NOMO-1 treated with DMSO at 0.1 percent for 48 hours (cell line): ENCODE measurements around the gene DFFA.
"Not testable (repeated sequence)": the region's sequence is repeated elsewhere in the genome, so short reads cannot be mapped to it uniquely, and the experiment has no call there.

Source experiments
- DNase-seq: peaks from one replicate; lab custom pipeline; 2025; ENCODE audit not compliant: unreplicated experiment; lab: John Stamatoyannopoulos, UW

Gene DFFA

GRCh38 chr1:10430216-10431069 is 41.9 kb downstream of the DFFA start, which contains the start of gene CENPS:
Gene CENPS (plus strand): TSS chr1:10430433. CDS start chr1:10430518, 85 bp downstream.
- peak; percentile 73 for DNase-seq

DNA sequence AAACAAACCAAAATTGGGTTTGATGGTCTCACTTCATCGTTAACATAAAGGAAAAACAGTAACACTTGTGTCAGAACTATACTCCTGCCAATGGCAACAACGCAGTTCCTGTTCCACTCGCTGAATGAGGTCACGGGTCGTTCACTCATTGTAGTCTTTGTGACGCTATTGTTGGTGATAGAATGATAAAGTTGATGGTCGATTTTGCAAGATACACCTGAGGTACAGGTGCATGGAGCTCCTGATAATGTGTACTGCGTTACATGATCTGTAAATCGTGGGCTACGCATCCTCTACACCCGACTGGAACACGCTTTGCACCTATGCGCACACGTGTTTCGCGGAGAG is 42.5 kb downstream of the DFFA start:
- DNase-seq: peak; percentile 30

DNA sequence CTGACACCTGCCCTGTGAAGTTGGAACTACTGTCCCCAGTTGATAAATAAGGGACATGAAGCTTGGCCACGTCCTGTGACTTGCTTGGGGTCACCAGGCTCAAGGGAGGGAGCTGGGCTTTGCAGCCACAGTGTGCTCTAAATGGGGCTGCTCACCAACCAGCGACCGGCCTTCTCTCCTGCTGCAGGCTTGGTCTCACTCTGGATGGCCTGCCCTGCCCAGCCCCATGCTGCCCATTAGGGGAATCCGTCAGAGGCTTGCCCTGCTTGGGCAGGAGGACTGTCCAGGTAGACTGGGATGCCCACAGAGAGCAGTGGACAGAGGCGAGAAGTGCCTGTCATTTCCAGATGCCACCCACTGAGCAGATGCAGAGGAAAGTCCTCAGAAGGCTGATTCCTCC is 43.3 kb downstream of the DFFA start:
- no peak for DNase-seq

DNA sequence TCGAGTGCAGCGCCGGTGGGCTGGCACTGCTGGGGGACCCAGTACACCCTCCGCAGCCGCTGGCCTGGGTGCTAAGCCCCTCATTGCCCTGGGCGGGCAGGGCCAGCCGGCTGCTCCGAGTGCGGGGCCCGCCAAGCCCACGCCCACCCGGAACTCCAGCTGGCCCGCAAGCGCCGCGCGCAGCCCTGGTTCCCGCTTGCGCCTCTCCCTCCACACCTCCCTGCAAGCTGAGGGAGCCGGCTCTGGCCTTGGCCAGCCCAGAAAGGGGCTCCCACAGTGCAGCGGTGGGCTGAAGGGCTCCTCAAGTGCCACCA is 45.8 kb downstream of the DFFA start:
- not testable (repeated sequence) for DNase-seq

DNA sequence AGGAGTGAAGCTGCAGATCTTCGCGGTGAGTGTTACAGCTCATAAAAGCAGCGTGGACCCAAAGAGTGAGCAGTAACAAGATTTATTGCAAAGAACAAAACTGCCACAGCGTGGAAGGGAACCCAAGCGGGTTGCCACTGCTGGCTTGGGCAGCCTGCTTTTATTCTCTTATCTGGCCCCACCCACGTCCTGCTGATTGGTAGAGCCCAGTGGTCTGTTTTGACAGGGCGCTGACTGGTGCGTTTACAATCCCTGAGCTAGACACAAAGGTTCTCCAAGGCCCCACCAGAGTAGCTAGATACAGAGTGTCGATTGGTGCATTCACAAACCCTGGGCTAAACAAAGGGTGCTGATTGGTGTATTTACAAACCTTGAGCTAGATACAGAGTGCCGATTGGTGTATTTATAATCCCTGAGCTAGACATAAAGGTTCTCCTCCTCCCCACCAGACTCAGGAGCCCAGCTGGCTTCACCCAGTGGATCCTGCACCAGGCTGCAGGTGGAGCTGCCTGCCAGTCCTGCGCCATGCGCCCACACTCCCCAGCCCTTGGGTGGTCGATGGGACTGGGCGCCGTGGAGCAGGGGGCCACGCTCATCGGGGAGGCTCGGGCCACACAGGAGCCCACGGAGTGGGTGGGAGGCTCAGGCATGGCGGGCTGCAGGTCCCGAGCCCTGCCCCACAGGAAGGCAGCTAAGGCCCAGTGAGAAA is 46.3 kb downstream of the DFFA start:
- DNase-seq: not testable (repeated sequence)

DNA sequence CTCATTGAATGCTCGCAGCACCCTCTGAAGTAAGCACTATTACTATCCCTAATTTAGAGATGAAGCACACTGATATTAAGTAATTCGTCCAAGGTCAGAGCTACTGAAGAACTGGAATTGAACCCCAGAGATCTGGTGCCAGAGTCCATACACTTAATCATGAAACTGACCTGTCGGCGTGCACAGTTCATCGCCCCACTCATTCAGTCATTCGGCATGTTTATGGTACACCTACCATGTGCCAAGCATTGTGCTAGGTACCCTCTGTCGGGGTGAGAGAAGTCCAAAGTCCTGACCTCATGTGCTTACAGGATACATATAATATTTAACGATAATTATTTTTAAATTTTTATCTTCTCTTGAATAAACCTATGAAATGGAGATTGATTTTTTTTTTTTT is 47.7 kb downstream of the DFFA start:
- no peak for DNase-seq

DNA sequence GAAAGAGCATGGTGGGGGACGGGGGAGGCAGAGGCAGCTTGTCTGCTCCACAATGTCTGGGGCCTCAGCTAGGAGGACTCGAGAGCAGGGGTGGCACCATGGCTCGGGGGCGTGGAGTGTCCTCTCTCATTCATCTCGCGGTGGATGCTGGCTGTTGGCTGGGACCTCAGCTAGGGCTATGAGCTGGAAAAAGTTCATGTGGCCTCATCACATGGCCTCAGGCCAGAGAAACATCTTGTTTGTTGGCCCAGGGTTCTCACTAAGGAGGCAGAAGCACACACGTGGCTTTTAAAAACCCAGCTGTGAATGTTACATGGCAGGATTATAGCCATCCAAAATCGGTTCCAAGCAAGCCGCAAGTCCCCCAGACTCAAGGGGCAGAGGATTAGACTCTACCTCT is 48.3 kb downstream of the DFFA start:
- no peak for DNase-seq

GRCh38 chr1:10421637-10422036 is 50.7 kb downstream of the DFFA start:
- no peak for DNase-seq

DNA sequence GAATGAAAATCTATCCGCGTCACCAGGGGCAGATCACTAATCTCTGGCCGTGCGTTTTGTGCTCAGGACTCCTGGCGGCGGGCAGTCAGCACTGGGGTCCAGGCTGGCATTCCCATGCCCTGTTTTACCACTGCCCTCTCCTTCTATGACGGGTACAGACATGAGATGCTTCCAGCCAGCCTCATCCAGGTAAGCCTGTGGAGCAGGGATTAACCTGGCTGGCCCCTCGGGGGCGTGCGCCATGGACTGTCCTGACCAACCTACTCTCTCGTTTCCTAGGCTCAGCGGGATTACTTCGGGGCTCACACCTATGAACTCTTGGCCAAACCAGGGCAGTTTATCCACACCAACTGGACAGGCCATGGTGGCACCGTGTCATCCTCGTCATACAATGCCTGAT is 53.0 kb downstream of the DFFA start:
- DNase-seq: no peak

DNA sequence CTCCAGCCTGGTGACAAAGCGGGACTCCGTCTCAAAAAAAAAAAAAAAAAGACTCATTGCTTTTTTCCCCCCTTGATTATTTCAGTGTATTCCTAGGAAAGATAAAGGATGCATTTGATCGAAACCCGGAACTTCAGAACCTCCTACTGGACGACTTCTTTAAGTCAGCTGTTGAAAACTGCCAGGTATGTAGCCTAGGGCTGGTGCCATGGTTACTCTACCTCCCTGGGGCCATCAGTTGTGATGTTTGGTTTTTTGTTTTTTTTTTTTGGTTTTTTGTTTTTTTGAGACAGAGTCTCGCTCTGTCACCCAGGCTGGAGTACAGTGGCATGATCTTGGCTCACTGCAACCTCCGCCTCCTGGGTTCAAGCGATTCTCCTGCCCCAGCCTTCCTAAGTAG is 53.6 kb downstream of the DFFA start:
- DNase-seq: not testable (repeated sequence)

DNA sequence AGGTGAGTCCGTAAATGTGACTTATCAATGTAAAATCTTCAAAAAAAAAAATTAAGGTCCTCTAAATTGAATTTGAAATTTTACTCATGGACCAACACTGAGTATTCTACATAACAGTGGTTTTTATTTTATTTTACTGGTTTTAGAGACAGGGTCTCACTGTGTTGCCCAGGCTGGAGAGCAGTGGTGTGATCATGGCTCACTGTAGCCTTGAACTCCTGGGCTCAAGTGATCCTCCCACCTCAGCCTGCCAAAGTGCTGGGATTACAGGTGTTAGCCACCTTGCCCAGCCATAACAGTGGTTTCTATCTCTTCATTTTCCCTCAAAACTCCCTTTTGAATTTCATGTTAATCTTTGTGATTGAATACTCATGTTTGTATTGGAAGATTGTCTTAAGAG is 56.4 kb downstream of the DFFA start:
- not testable (repeated sequence) for DNase-seq

- DNase-seq: peak; percentile 97
These were observed 57.0 kb downstream of the DFFA start for GRCh38 chr1:10415211-10415930.

- DNase-seq: no peak
These were observed 65.1 kb downstream of the DFFA start for GRCh38 chr1:10407201-10407600.
